Measurements from ENCODE around the gene ARF6.

ARF6 gene

DNA sequence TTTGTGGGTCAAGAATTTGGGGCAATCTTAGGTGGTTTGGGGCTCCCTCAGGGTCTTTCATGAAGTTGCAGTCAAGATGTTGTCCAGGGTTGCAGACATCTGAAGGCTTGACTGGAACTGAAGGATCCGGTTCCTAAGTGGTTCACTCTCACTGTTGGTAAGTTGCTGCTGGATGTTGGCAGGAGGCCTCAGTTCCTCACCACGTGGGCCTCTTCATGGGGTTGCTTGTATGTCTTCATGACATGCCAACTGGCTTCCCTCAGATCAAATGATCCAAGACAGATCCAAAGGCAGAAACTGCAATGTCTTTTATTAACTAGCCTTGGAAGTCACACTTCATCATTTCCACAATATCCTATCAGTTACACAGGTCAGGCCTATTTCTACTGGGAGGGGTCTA lies 49.2 kb downstream of the ARF6 start:
- no peak for DNase-seq

DNA sequence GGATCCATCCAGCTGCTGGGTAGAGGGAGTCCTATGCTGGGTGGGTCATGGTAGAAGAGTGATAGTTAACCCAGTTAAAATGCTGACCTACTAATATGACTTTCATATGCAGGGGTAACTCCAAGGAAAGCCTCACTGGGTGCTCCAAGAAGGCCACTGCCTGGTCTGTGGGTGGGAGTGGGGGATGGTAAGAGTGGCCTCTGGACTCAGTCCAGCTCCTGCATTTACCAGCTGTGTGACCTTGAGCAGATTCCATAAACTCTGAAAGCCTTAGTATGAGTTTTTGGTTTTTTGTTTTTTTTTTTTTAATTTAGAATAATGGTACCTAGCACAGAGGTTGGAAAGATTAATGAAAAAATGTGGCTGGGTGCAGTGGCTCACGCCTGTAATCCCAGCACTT lies 51.6 kb downstream of the ARF6 start:
- no peak for DNase-seq

DNA sequence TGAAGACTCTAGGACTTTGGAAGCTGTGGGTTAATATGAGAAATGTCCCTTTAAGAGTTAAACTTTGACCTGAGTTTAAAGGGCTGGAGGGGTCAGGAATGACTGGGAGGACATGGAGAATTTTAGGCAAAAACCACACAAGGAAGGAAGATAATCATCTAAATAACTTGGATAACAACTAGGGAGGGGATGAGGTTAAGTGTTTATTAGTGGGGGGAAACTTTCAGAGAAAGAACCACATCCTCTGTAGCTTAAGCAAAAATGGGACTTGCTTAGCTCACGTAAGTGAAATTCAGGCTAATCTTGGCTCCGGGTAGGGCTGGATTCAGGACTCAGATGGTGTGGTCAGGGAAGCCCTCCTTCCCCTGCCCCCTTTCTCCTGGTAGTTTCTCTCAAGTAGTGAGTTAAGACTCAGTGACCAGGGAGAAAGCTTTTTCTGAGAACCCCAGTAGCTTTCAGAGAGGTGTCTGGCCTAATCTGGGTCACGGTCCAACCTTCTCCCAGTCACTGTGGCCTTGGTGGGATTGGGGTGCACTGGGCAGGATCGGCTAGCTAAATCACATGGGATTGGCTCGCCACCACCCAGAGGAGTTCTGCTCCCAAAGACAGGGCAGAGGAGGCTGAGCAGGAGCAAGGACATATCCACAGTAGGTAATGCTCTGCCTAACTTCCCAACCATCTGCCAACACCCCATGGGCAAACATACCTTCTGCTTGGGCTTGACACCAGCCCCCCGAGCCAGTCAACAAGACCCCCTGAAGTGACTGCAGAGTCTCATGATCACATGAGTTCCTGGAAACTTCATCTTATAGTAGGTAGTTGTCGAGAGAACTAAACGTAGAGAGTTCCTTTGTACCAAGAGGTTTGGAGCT lies 52.8 kb downstream of the ARF6 start:
- DNase-seq, result peak in 2 of 5 experiments; percentile 9 to 74

All from T-helper 2 cell (primary cell).